Endothelial cell of umbilical vein (primary cell): ENCODE measurements around the gene TWIST2. TPM values are rescaled to one million over a fixed set of nuclear protein-coding genes. Genes with fewer than 3 reads are reported as not detected.

Experiments used
- BruUV-seq: library from RNA; stranded (reverse); fragments of 400-500 nt; replicated peaks from 2 replicates; lab custom pipeline; 2021; lab: Mats Ljungman, UMichigan
- CTCF ChIA-PET: fragments of 300-600, 350-600 bp; sonication (Branson Sonifier 250); formaldehyde crosslinking; loops from one replicate; lab custom pipeline; 2021; ENCODE audit warnings: antibody characterized with exemption, inconsistent platforms; lab: Charles Lee
- POLR2A ChIA-PET: fragments of 300-600, 350-600 bp; sonication (Branson Sonifier 250); formaldehyde crosslinking; loops from one replicate; lab custom pipeline; 2021; ENCODE audit warnings: antibody characterized with exemption, inconsistent platforms; lab: Charles Lee
- DNase-seq: peaks from one replicate; pipeline ENCODE4 v3.0.0-alpha.2; 2011; ENCODE audit warnings: low read depth, low spot score
- FAIRE-seq: peaks from 2 replicates; lab custom pipeline; 2011; peaks lifted over from hg19 to GRCh38; lab: Jason Lieb, UNC
- H2AFZ ChIP-seq: 2 replicates; pipeline ENCODE4 v1.6.0; 2012; ENCODE audit warnings: low read depth, low read length, control low read depth, inconsistent platforms
- H3K27ac ChIP-seq: 2 replicates; pipeline ENCODE4 v1.5.1; 2011; ENCODE audit warnings: low read depth, mild to moderate bottlenecking, control low read depth, low read length, moderate library complexity; ENCODE audit not compliant: insufficient read depth
- H3K27me3 ChIP-seq, 2 experiments: 2 replicates each; pipeline versions ENCODE4 v1.6.0 to v1.6.1; 2011; ENCODE audit warnings: low read length in 2 of 2, mixed read lengths in 1 of 2; ENCODE audit not compliant: control insufficient read depth in 2 of 2, insufficient read depth in 2 of 2
- H3K36me3 ChIP-seq, 2 experiments: 2 replicates in 1 of 2; 3 replicates in 1 of 2; pipeline ENCODE4 v1.5.1; 2011; ENCODE audit warnings: low read length in 2 of 2, mild to moderate bottlenecking in 1 of 2, moderate library complexity in 1 of 2; ENCODE audit not compliant: control insufficient read depth in 2 of 2, insufficient read depth in 2 of 2; ENCODE audit errors: extremely low read depth in 1 of 2
- H3K4me1 ChIP-seq: 3 replicates; pipeline ENCODE4 v1.5.1; 2011; ENCODE audit warnings: mild to moderate bottlenecking, low read length; ENCODE audit not compliant: control insufficient read depth, insufficient read depth; ENCODE audit errors: extremely low read depth
- H3K4me2 ChIP-seq: 2 replicates; pipeline ENCODE4 v1.6.1; 2011; ENCODE audit warnings: low read length, control low read depth, mixed read lengths; ENCODE audit not compliant: insufficient read depth
- H3K4me3 ChIP-seq, 3 experiments: fragments of 200-600 bp in 1 of 3; sonication (generic), shearing (Covaris generic) in 1 of 3; replicated peaks in 1 of 3; 2 replicates each; pipeline ENCODE4 v1.5.1; 2011 to 2016; ENCODE audit warnings: control low read depth in 3 of 3, low read length in 3 of 3, mild to moderate bottlenecking in 2 of 3, inconsistent platforms in 1 of 3, low read depth in 1 of 3, moderate library complexity in 1 of 3; ENCODE audit not compliant: insufficient read depth in 1 of 3
- H3K79me2 ChIP-seq: 2 replicates; pipeline ENCODE4 v1.6.0; 2012; ENCODE audit warnings: low read length, inconsistent platforms; ENCODE audit not compliant: control insufficient read depth, insufficient read depth
- H3K9ac ChIP-seq: replicated peaks from 2 replicates; pipeline ENCODE3; 2011; ENCODE audit warnings: low read length, control low read depth; ENCODE audit not compliant: insufficient read depth; ENCODE audit errors: extremely low read depth
- H3K9me1 ChIP-seq: replicated peaks from 3 replicates; pipeline ENCODE4 v1.6.0; 2011; ENCODE audit warnings: mild to moderate bottlenecking, low read length; ENCODE audit not compliant: control insufficient read depth, insufficient read depth; ENCODE audit errors: extremely low read depth
- H3K9me3 ChIP-seq: replicated peaks from 2 replicates; pipeline ENCODE4 v1.5.1; 2012; ENCODE audit warnings: low read length, inconsistent platforms; ENCODE audit not compliant: control insufficient read depth, insufficient read depth
- H4K20me1 ChIP-seq: replicated peaks from 2 replicates; pipeline ENCODE3; 2011; ENCODE audit warnings: mild to moderate bottlenecking, low read length; ENCODE audit not compliant: control insufficient read depth, insufficient read depth; ENCODE audit errors: extremely low read depth
- CTCF ChIP-seq, 2 donors: IDR thresholded peaks; 1 replicate in 1 of 2; 2 replicates in 1 of 2; pipeline ENCODE4 v1.5.1; 2011; ENCODE audit warnings: low read length in 2 of 2, mild to moderate bottlenecking in 2 of 2, moderate library complexity in 2 of 2, control low read depth in 1 of 2, inconsistent platforms in 1 of 2, low read depth in 1 of 2; ENCODE audit not compliant: insufficient read depth in 1 of 2; ENCODE audit errors: extremely low read depth in 1 of 2
- EZH2 ChIP-seq: IDR thresholded peaks from 2 replicates; pipeline ENCODE4 v1.6.1; 2012; ENCODE audit warnings: borderline replicate concordance, low read depth, mild to moderate bottlenecking, moderate library complexity, low read length, inconsistent platforms; ENCODE audit not compliant: severe bottlenecking
- FOS ChIP-seq: IDR thresholded peaks from 2 replicates; pipeline ENCODE4 v1.6.1; 2011; ENCODE audit warnings: mild to moderate bottlenecking, low read length, moderate library complexity, borderline replicate concordance; ENCODE audit not compliant: insufficient read depth
- GATA2 ChIP-seq: IDR thresholded peaks from 2 replicates; pipeline ENCODE4 v1.7.0; 2011; ENCODE audit warnings: low read depth, mild to moderate bottlenecking, moderate library complexity, mixed read lengths, low read length; ENCODE audit not compliant: insufficient read length, insufficient read depth
- JUN ChIP-seq: IDR thresholded peaks from 2 replicates; pipeline ENCODE4 v1.6.1; 2011; ENCODE audit warnings: borderline replicate concordance, low read depth; ENCODE audit not compliant: insufficient read length, insufficient read depth
- MAX ChIP-seq: IDR thresholded peaks from 2 replicates; pipeline ENCODE4 v1.6.1; 2011; ENCODE audit not compliant: insufficient read depth, insufficient read length
- MYC ChIP-seq: IDR thresholded peaks from one replicate; pipeline ENCODE4 v1.6.1; 2011; ENCODE audit warnings: mild to moderate bottlenecking, low read depth, low read length
- POLR2A ChIP-seq: IDR thresholded peaks from 2 replicates; pipeline ENCODE4 v1.6.1; 2012; ENCODE audit warnings: low read depth, mild to moderate bottlenecking, control low read depth, low read length
- POLR2AphosphoS5 ChIP-seq: IDR thresholded peaks from 2 replicates; pipeline ENCODE4 v1.6.1; 2012; ENCODE audit warnings: low read depth, mild to moderate bottlenecking, control low read depth, low read length, moderate library complexity; ENCODE audit not compliant: insufficient read depth
- dilution Hi-C: fragments of 300-500 bp; cut with MboI; formaldehyde crosslinking; loops from one replicate; pipeline ENCODE4 v1.15.0; 2019; ENCODE audit warnings: low sequenced_read_pairs; ENCODE audit not compliant: extremely low pct_ligation_motif_present
- intact Hi-C: fragments of 100-400 bp; cut with micrococcal nuclease; formaldehyde crosslinking; loops from one replicate; pipeline ENCODE4 v1.10.0; 2022
- polyA plus RNA-seq, 4 experiments: library from polyadenylated mRNA; depleted of rRNA in 3 of 4; stranded (reverse) in 3 of 4; unstranded in 1 of 4; fragments of >200 nt; gene quantifications; 2 replicates each; pipeline versions ENCODE4 v1.2.1 to v1.2.3, GENCODE V29; 2011 to 2012; ENCODE audit warnings: missing spikeins in 1 of 4
- total RNA-seq: library from RNA; stranded (reverse); gene quantifications from 2 replicates; pipeline ENCODE4 v1.2.3, GENCODE V29; 2021

The TWIST2 gene
- total and polyA plus RNA-seq, 2 donors (not counting 3 experiments of a cell fraction or from before 2014, with no cell fraction given): 2.3 to 3.4 TPM

DNA sequence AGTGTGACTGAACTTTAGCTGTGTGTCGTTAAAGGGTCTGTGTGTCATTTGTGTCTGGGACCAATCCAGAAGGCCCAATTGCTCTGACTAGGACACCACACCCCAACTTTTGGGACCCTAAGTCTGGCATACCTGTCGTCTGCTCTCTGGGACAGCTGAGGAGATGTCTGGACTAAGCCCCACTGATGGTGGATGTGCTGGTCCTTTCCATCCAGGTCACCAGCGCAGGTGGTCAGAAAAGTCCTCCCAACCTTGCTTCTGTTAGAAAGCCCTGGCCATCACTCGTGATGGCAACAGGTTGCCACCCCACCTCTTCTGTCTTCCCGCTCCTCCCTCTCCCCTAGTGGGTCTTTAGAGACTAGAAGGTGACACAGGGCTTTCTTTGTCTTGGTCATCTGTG is 37.6 kb upstream of the TWIST2 start:
- Histone ChIP-seq H3K4me2 (no peak overlapping the region), H3K79me2 (no peaks in the 10 kb centered on the region), H3K27ac (no peak overlapping the region), H2AFZ (no peak overlapping the region), H3K9me1 (no peaks in the 10 kb centered on the region), H3K36me3 (no peaks in the 10 kb centered on the region), H3K27me3 (no peaks in the 10 kb centered on the region), H3K9me3 (no peaks in the 10 kb centered on the region), H4K20me1 (no peaks in the 10 kb centered on the region), H3K4me1 (no peaks in the 10 kb centered on the region), H3K9ac (no peak overlapping the region), H3K4me3 (no peak overlapping the region)
- no TSS peak for BruUV-seq
- ChIA-PET CTCF (no interaction called here), POLR2A (no interaction called here)
- FAIRE-seq (no peak), DNase-seq (no peak)
- intact Hi-C loops: no loop called here
- dilution Hi-C loops: no loop called here
- no peak for TF ChIP-seq GATA2
- no peak for TF ChIP-seq MYC
- TF ChIP-seq CTCF (IDR thresholded peaks at IDR 0.05; ENCODE audit: extremely low read depth in 1 of 2, insufficient read depth in 1 of 2, low read depth in 1 of 2, low read length in 2 of 2): no peak
- no peak for TF ChIP-seq FOS
- no peak for TF ChIP-seq POLR2A
- no peak for TF ChIP-seq JUN
- no peak for TF ChIP-seq POLR2AphosphoS5
- TF ChIP-seq EZH2: no peak
- TF ChIP-seq MAX: no peak
